HG02623 (cell line): ENCODE data around the gene PCBD1.

ENCODE experiments used
- ATAC-seq: cut with Tn5 transposase; IDR thresholded peaks from one replicate; pipeline ENCODE4 v1.9.1; 2021; ENCODE audit warnings: moderate library complexity; ENCODE audit not compliant: unreplicated experiment

PCBD1 gene

GRCh38 chr10:70905071-70906021 lies 17.0 kb upstream of the PCBD1 start:
- ATAC-seq: no peak

GRCh38 chr10:70903262-70903921 lies 15.0 kb upstream of the PCBD1 start:
- ATAC-seq: no peak

- ATAC-seq: no peak
These were observed 14.4 kb upstream of the PCBD1 start for GRCh38 chr10:70902661-70903261.

- ATAC-seq: no peak
These were observed 13.0 kb upstream of the PCBD1 start for GRCh38 chr10:70901276-70901878.

GRCh38 chr10:70899096-70899495 lies 10.7 kb upstream of the PCBD1 start:
- no peak for ATAC-seq

GRCh38 chr10:70898687-70899086 lies 10.3 kb upstream of the PCBD1 start:
- ATAC-seq: no peak

- no peak for ATAC-seq
These were observed 8.2 kb upstream of the PCBD1 start for GRCh38 chr10:70896551-70896950.

GRCh38 chr10:70894416-70894815 lies 6.1 kb upstream of the PCBD1 start:
- no peak for ATAC-seq

- ATAC-seq: no peak
These were observed 5.1 kb upstream of the PCBD1 start for GRCh38 chr10:70893227-70894006.

GRCh38 chr10:70892631-70893030 lies 4.3 kb upstream of the PCBD1 start:
- ATAC-seq: no peak

- no peak for ATAC-seq
These were observed 3.3 kb upstream of the PCBD1 start for GRCh38 chr10:70891627-70892026.

GRCh38 chr10:70890917-70891431 lies 2.6 kb upstream of the PCBD1 start:
- ATAC-seq: no peak

- ATAC-seq: no peak
These were observed 926 bp upstream of the PCBD1 start for GRCh38 chr10:70889291-70889690.

- no peak for ATAC-seq
These were observed 1.3 kb downstream of the PCBD1 start for GRCh38 chr10:70886921-70887665.

- no peak for ATAC-seq
These were observed 2.1 kb downstream of the PCBD1 start for GRCh38 chr10:70885931-70886903.

- ATAC-seq: no peak
These were observed 2.9 kb downstream of the PCBD1 start for GRCh38 chr10:70885481-70885880.

- ATAC-seq: no peak
These were observed 3.6 kb downstream of the PCBD1 start for GRCh38 chr10:70884741-70885140.

- ATAC-seq: no peak
These were observed 8.3 kb downstream of the PCBD1 start for GRCh38 chr10:70880077-70880534.
